Measurements from ENCODE around the gene ZSWIM7. TPM values are rescaled to one million over a fixed set of nuclear protein-coding genes. Genes with fewer than 3 reads are reported as not detected.

ZSWIM7 gene
- total and polyA plus RNA-seq, 8 donors: 4.5 to 43.5 (median 20.0) TPM; not detected in 1

DNA sequence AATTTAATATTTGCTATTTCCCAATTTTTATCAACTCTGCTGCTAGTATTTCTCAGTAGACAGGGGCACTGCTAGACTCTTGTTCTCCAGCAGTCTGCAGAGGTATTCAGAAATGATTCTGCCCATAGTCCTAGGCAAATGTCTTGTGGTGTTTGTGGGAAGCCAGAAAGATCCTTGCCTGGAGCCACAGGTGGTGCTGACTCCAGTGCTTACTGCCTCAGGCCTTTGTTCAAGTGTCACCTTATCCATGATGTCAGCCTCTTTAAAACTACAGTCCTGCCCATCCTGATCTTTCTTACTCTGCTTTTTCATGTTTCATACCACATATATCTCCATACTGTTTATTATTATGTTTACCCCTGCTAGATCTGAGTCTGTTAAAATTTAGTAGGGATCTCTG lies 26.5 kb downstream of the ZSWIM7 start:
- H3K4me3 ChIP-seq: no peak overlapping the region
- intact Hi-C loops (cut with DNase I; ENCODE audit: low total_unique reads): no loop called here
- no peaks in the 10 kb centered on the region for H3K9me3 ChIP-seq
- no peak for TF ChIP-seq EP300 (IDR thresholded peaks at IDR 0.05)
- TF ChIP-seq POLR2A (IDR thresholded peaks at IDR 0.05): no peak
- TF ChIP-seq POLR2AphosphoS5 (IDR thresholded peaks at IDR 0.05): no peak
- TF ChIP-seq, protein P1, sequence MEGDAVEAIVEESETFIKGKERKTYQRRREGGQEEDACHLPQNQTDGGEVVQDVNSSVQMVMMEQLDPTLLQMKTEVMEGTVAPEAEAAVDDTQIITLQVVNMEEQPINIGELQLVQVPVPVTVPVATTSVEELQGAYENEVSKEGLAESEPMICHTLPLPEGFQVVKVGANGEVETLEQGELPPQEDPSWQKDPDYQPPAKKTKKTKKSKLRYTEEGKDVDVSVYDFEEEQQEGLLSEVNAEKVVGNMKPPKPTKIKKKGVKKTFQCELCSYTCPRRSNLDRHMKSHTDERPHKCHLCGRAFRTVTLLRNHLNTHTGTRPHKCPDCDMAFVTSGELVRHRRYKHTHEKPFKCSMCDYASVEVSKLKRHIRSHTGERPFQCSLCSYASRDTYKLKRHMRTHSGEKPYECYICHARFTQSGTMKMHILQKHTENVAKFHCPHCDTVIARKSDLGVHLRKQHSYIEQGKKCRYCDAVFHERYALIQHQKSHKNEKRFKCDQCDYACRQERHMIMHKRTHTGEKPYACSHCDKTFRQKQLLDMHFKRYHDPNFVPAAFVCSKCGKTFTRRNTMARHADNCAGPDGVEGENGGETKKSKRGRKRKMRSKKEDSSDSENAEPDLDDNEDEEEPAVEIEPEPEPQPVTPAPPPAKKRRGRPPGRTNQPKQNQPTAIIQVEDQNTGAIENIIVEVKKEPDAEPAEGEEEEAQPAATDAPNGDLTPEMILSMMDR (IDR thresholded peaks at IDR 0.05): no peak
- no peaks in the 10 kb centered on the region for H3K4me1 ChIP-seq
- no peaks in the 10 kb centered on the region for H3K27me3 ChIP-seq
- no peak for DNase-seq
- no peak overlapping the region for H3K27ac ChIP-seq
- peaks cover 5 to 31% (median 29%) of the 10 kb centered on the region in 4 donors for H3K36me3 ChIP-seq

DNA sequence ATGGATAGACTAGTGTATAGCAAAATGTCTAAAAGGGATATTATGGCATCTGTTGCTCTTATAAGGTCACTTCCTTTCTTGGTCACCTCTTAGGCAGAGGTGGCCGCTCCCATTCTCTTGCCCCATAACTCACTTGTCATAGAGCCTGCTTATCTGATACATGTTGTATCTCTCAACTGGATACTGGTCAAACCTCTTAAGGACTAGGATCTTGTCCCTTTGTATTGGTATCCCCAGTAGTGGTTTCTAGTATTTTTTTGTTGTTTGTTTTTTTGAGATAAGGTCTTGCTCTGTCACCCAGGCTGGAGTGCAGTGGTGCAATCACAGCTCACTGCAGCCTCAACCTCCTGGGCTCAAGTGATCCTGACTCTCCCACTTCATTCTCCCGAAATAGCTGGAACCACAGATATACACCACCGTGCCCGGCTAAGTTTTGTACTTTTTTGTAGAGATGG lies 27.0 kb downstream of the ZSWIM7 start:
- intact Hi-C loops (cut with DNase I; ENCODE audit: low total_unique reads): no loop called here
- H3K27me3 ChIP-seq: no peaks in the 10 kb centered on the region

DNA sequence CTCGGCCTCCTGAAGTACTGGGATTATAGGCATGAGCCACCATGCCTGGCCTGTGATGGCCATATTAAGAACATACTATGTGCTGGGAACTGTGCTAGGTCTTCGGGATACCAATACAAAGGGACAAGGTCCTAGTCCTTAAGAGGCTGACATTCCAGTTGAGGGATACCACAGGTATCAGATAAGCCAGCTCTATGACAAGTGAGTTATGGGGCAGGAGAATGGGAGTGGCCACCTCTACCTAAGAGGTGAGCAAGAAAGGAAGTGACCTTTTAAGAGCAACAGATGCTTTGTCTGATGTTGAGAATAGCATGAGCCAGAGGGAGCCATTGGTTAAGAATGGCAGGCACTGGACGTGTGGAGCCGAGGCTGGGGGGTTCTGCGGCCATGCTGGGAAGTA lies 27.6 kb downstream of the ZSWIM7 start:
- TF ChIP-seq EP300 (IDR thresholded peaks at IDR 0.05): no peak
- TF ChIP-seq, protein P1 (IDR thresholded peaks at IDR 0.05): no peak
- no peak for TF ChIP-seq POLR2AphosphoS5 (IDR thresholded peaks at IDR 0.05)
- no peak for TF ChIP-seq POLR2A (IDR thresholded peaks at IDR 0.05)
- WGBS, 5 donors: 92 to 98% (median 94%) methylated on average over 5 of the region's 5 CpGs
- intact Hi-C loops (cut with DNase I; ENCODE audit: low total_unique reads): no loop called here

More for the DNA sequence above, 27.0 kb downstream of the ZSWIM7 start:
- Histone ChIP-seq H3K9me3 (no peaks in the 10 kb centered on the region), H3K4me1 (no peaks in the 10 kb centered on the region), H3K27ac (no peak overlapping the region), H3K36me3 (peaks cover 5 to 26% (median 24%) of the 10 kb centered on the region in 4 donors), H3K4me3 (no peak overlapping the region)
- no peak for DNase-seq
- no peak for TF ChIP-seq POLR2AphosphoS5 (IDR thresholded peaks at IDR 0.05)
- TF ChIP-seq, protein P1 (IDR thresholded peaks at IDR 0.05): no peak
- no peak for TF ChIP-seq EP300 (IDR thresholded peaks at IDR 0.05)
- TF ChIP-seq POLR2A (IDR thresholded peaks at IDR 0.05): no peak
- 93 to 96% (median 96%) methylated on average over 4 of the region's 4 CpGs for WGBS, 5 donors

DNA sequence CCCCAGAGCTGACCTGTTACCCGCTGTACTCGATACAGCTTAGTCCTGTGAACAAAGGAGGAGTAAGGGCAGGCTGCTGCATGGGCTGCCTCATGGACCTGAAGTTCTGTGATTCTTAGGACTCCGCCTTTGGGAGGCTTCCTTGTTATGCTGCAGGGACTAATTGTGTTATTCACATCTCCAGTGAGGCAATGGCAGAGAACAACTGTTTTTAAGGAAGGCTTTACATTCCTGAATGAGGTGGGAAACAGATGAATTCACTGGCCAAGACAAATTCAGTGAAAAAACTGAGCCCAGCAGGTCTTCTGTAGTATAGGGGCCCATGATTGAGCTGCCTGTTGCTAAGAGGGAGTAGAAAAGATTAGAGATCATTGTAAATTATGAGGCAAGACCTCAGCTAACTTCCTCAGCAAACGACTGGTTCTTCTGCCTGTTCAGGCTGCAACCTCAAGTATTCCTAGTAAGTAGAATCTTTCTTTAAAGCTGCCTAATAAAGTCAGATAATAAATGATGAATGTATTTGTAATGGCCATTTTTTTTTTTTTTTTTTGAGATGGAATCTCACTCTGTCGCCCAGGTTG lies 28.3 kb downstream of the ZSWIM7 start:
- Histone ChIP-seq H3K36me3 (peaks cover 0 to 12% (median 10%) of the 10 kb centered on the region in 4 donors), H3K27me3 (no peaks in the 10 kb centered on the region), H3K27ac (no peak overlapping the region), H3K4me1 (peaks cover 12 to 13% (median 12%) of the 10 kb centered on the region in 4 donors), H3K9me3 (no peaks in the 10 kb centered on the region), H3K4me3 (no peak overlapping the region)
- intact Hi-C loops (cut with DNase I; ENCODE audit: low total_unique reads): no loop called here
- no peak for DNase-seq
- 75 to 85% (median 77%) methylated on average over 5 of the region's 5 CpGs for WGBS, 5 donors
- no peak for TF ChIP-seq POLR2A (IDR thresholded peaks at IDR 0.05)
- TF ChIP-seq, protein P1 (IDR thresholded peaks at IDR 0.05): no peak

More for the DNA sequence above, 27.6 kb downstream of the ZSWIM7 start:
- no peak for DNase-seq
- Histone ChIP-seq H3K27ac (no peak overlapping the region), H3K4me3 (no peak overlapping the region), H3K4me1 (peaks cover 5 to 6% (median 5%) of the 10 kb centered on the region in 4 donors), H3K36me3 (peaks cover 2 to 19% (median 17%) of the 10 kb centered on the region in 4 donors), H3K9me3 (no peaks in the 10 kb centered on the region), H3K27me3 (no peaks in the 10 kb centered on the region)

Data from stomach (tissue), 9 donors.